HuH-7 (cell line): ENCODE results near the gene NIPAL3.
"Not testable (repeated sequence)": the region's sequence is repeated elsewhere in the genome, so short reads cannot be mapped to it uniquely, and the experiment has no call there.

ENCODE experiments used
- DNase-seq: peaks from one replicate; pipeline ENCODE4 v3.0.0; 2011; ENCODE audit warnings: low spot score

Gene NIPAL3

DNA sequence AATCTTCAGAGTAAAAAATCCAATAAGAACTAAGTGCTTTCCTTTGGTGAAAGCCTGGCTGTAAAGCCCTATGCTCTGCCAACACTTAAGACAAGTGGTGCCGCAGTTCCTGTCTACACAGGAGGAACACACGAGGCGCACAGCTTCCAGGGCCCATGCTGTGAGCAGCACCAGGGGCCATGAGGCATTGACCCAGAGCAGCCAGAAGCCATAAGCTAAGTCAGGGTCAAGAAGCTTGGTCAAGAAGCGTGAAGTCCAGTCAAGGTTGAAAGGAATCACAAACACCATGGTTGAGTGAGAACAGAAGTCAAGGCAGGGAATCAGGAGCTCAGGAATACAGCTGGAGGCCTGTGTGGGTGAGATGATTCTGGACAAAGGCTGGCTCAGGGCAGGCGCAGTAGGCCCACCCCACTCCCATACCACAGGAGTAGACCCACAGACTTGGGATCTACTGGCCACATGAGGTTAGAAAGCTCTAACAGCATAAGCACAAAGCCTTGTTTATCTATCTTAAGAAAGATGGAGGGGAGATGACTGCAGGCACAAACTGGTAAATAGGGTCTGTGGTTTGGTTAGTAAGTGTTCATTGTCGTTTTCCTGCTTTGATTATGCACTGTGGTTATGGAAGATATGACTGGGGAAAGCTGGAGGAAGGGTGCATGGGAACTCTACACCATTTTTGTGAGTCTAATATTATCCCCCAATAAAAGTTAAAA, 44.1 kb downstream of the NIPAL3 start:
- DNase-seq: no peak

GRCh38 chr1:24462128-24462527, 46.5 kb downstream of the NIPAL3 start:
- not testable (repeated sequence) for DNase-seq

DNA sequence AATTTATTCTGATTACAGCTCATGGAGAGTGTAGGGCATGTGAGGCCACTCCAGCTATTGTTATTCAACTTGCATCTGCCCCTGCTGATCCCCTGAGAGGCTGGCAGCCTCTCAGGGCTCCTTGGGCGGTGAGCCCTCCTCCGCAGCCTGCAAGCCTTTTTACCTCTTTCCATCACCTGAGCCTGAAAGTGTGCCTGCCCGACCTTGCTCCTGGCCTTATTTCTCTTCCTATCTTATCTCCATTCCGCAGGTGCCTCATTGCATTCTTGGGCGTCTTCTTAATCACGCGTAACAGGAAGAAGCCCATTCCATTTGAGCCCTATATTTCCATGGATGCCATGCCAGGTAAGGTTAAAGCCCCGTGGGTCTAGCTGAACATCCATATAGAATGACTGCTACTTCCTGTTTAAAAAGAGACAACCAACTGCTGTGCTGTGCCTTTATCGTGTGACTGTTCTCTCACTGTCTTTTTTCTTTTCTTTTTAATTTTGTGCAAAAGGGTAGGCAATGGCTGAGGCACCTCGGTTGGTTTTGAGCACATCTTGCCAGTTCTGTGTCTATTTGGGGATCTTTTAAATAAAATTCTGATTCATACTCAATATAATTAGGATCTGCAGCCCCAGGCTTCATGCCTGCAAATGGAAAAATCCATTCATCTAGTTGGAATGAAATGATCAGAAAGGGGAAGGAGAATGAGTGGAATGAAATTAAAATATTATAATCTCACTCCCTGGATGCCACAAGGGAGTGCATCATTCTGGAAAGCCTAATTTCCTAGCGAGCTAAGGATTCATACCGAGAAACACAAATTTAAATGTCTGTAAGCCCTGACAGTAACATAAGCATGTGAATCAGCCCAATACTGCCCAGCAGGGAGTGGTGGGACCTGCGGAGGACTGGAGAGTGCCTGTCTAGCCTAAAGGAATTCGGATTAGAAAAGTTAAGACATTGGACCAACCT, 48.5 kb downstream of the NIPAL3 start:
- no peak for DNase-seq

- DNase-seq: no peak
Measured at GRCh38 chr1:24465099-24465498, 49.5 kb downstream of the NIPAL3 start.

GRCh38 chr1:24465638-24466037, 50.0 kb downstream of the NIPAL3 start:
- no peak for DNase-seq

DNA sequence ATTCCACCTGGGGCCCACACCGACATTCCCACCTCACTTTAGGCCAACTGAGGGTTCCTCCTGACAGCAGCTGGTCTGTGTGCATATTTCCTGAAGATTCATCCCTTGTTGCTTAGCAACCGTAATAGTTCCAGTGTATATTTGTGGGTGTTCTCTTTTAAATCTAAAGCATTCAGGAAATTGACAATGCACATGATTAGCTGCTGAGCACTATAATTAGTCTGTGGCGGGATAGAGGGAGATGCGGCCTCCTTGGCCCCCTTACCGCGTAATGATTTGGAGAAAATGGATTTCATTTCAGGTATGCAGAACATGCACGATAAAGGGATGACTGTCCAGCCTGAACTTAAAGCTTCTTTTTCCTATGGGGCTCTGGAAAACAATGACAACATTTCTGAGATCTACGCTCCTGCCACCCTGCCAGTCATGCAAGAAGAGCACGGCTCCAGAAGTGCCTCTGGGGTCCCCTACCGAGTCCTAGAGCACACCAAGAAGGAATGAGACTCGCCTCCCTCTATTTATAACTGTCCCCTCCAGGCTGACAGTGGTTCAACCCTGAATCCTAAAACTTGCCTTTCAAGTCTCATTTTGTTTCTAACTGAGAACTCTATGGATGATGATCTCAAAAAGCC, 53.2 kb downstream of the NIPAL3 start:
- DNase-seq: no peak

DNA sequence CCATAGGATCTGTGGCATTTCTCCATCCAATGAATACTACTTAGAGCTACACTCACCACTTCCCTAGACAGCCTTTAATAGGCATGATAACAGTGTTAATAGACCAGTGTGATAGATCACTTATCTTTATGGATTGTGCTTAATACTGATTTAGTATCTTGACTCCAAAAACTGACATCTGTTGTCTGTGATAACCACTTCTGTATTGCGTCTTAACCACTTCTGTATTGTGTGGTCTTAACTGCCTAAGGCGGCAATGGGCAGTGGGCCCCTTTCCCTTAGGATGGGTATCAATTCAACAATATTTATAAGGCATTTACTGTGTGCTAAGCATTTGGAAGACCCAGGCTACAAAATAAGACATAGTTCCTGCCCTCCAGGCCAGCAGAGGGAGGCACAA, 55.0 kb downstream of the NIPAL3 start:
- no peak for DNase-seq

- no peak for DNase-seq
Measured at GRCh38 chr1:24472527-24473251, 57.1 kb downstream of the NIPAL3 start.

GRCh38 chr1:24474193-24474592, 58.6 kb downstream of the NIPAL3 start:
- no peak for DNase-seq

DNA sequence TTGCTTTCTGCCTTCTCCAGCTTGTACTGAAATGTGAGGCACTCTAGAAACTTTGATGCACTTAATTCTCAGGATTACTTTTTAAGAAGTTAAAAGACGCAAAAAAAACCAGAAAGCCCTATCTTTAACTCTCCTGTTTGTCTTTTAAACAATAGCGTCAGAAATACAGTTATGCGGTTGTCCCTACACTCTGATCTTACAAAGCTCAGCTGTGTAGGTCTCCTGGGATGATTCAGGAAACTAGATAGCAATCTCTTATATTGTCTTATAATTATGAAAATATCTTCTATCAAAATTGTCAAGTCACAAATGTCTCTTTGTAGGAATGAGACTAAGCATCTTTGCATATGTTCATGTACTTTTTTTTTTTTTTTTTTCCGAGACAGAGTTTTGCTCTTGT, 60.1 kb downstream of the NIPAL3 start:
- no peak for DNase-seq

DNA sequence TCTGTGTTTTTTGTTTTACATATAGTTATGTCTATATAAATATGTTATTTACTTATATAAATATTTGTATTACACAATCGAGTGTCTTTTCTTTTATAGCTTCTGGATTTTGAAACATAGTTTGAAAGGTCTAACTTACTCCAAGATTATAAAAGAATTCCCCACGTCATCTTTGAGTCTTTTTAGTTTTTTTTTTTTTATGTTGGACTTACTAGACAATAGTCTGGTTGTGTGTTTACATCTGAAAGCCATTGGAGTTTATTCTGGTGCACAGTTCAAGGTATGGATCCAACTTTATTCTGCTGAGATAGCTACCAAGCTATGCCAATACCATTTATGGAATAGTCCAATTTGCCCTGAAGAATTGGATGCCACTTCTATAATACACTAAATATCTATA, 61.0 kb downstream of the NIPAL3 start:
- no peak for DNase-seq

DNA sequence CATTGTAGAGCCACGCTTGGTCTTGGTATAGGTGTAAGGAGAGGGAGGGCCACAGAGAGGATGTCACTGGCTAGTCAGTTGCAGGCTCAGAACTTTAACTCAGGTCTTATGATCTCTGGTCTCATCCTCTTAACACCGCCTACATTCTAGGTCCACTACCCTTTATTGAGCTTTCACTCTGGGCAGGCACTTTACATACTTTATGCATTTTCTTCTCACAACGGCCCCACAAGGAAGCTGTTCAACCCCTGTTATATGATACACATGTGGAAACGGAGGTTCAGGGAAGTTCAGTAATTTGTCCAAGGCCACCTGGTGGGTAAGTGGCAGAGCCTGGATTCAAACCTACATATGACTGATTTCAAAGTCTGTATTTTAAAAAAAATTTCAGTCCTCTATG, 61.7 kb downstream of the NIPAL3 start:
- DNase-seq: no peak

GRCh38 chr1:24481101-24481500, 65.5 kb downstream of the NIPAL3 start:
- DNase-seq: no peak

- DNase-seq: no peak
Measured at GRCh38 chr1:24481843-24482610, 66.4 kb downstream of the NIPAL3 start.

GRCh38 chr1:24483441-24483840, 67.8 kb downstream of the NIPAL3 start:
- no peak for DNase-seq

DNA sequence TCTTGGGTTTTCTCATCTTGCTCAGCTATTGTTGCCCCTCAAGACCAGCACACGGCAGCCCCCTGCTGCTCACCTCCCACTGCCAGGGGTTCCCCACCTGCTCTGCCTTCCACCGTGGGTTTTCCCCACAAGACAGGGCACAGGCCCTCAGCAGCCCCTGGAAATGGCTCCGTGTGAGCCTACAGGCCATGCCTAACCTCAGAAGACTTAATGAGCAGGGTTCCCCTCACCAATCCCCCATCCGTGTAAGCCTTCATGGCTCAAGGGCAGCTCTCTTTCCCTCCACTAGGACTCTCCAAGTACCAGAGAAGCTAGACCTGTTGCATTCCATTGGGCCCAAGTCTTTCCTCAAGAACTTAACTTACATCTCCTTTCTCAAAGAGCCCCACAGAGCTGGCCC, 68.6 kb downstream of the NIPAL3 start:
- DNase-seq: no peak

DNA sequence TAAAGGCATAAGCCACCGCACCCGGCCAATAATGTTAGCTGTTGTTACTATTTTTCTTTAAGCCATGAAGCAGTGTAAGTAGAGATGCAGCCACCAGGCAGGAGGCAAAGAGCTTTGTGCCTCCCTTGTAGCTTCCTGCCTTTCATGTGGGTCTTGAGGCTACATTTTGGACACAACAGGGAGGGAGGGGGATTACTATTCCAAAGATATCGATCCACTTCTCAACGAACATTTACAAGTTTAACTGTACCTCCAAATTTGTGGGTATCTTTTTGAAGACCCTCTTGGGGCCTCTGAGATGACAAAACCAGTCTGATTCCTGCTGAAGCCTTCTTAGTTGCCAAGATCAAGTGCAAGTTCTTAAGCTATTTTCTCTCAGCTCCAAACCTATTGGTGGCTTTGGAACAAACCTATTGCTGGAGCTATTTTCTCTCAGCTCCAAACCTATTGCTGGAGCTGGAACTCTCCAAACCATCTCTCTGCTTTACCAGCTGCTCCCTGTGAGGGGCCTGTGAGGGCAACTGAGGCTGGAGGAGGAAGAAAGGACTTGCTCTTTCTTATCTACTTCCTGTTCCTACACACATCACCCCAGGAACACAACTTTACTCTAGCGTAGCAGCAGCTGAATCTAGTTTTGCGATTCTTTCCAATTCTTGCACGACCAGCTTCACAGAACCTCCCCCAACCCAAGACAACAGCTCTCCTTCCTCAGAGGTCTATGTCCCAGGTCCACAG, 70.9 kb downstream of the NIPAL3 start:
- no peak for DNase-seq

DNA sequence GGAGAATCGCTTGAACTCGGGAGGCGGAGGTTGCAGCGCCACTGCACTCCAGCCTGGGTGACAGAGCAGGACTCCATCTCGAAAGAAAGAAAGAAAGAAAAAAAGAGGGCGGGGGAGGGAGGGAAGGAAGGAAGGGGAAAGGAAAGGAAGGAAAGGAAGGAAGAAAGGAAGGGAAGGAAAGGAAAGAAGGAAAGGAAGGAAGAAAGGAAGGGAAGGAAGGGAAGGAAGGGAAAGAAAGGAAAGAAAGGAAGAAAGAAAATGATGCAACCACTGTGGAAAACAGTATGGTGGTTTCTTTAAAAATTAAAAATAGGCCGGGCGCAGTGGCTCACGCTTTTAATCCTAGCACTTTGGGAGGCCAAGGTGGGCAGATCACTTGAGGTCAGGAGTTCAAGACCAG, 71.9 kb downstream of the NIPAL3 start:
- DNase-seq: no peak

DNA sequence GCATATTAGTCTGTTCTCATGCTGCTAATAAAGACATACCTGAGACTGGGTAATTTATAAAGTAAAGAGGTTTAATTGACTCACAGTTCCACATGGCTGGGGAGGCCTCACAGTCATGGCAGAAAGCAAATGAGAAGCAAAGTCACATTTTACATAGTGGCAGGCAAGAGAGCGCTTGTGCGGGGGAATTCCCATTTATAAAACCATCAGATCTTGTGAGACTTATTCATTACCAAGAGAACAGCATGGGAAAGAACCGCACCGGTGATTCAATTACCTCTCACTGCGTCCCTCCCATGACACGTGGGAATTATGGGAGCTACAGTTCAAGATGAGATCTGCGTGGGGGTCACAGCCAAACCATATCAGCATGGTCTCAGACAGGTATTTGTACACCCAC, 72.6 kb downstream of the NIPAL3 start:
- DNase-seq: not testable (repeated sequence)

GRCh38 chr1:24489674-24490073, 74.1 kb downstream of the NIPAL3 start:
- no peak for DNase-seq
